Common myeloid progenitor, CD34-positive (primary cell): Measurements from ENCODE around the gene MTCH1.

Source experiments
- CTCF ChIA-PET: fragments of 350-600 bp; sonication (Branson Sonifier 250); formaldehyde crosslinking; loops from one replicate; lab custom pipeline; 2021; ENCODE audit warnings: antibody characterized with exemption; lab: Charles Lee
- POLR2A ChIA-PET: fragments of 350-600 bp; sonication (Branson Sonifier 250); formaldehyde crosslinking; loops from one replicate; lab custom pipeline; 2021; ENCODE audit warnings: antibody characterized with exemption; lab: Charles Lee
- DNase-seq, 3 donors: peaks; one replicate each; pipeline versions ENCODE4 v3.0.0 to v3.0.0-alpha.2; 2013
- H3K27ac ChIP-seq, 2 experiments: 1 replicate in 1 of 2; 2 replicates in 1 of 2; pipeline ENCODE4 v1.7.0; 2013; ENCODE audit warnings: inconsistent platforms in 2 of 2, low read length in 2 of 2, mild to moderate bottlenecking in 2 of 2, low read depth in 1 of 2, moderate library complexity in 1 of 2; ENCODE audit not compliant: severe bottlenecking in 2 of 2, insufficient read depth in 1 of 2, poor library complexity in 1 of 2
- H3K27me3 ChIP-seq, 5 experiments: replicated peaks in 2 of 5; 1 replicate in 3 of 5; 2 replicates in 2 of 5; pipeline versions ENCODE4 v1.6.1 to v1.7.0; 2013; ENCODE audit warnings: low read length in 4 of 5, mild to moderate bottlenecking in 2 of 5, moderate library complexity in 2 of 5, inconsistent platforms in 1 of 5; ENCODE audit not compliant: insufficient read depth in 5 of 5, control insufficient read depth in 4 of 5
- H3K36me3 ChIP-seq, 4 experiments: 1 replicate in 2 of 4; 2 replicates in 2 of 4; pipeline versions ENCODE4 v1.6.1 to v1.7.0; 2013; ENCODE audit warnings: low read length in 3 of 4, control low read depth in 1 of 4, mild to moderate bottlenecking in 1 of 4; ENCODE audit not compliant: control insufficient read depth in 4 of 4, insufficient read depth in 4 of 4
- H3K4me1 ChIP-seq, 4 experiments: 1 replicate in 3 of 4; 2 replicates in 1 of 4; pipeline versions ENCODE4 v1.6.1 to v1.7.1; 2013; ENCODE audit warnings: low read length in 3 of 4, mild to moderate bottlenecking in 3 of 4, control low read depth in 1 of 4, inconsistent platforms in 1 of 4, moderate library complexity in 1 of 4; ENCODE audit not compliant: control insufficient read depth in 4 of 4, insufficient read depth in 4 of 4; ENCODE audit errors: control extremely low read depth in 1 of 4
- H3K4me3 ChIP-seq, 7 experiments: 1 replicate in 4 of 7; 2 replicates in 3 of 7; pipeline versions ENCODE4 v1.5.1 to v1.7.0; 2013; ENCODE audit warnings: mild to moderate bottlenecking in 7 of 7, low read length in 6 of 7, moderate library complexity in 6 of 7, inconsistent platforms in 2 of 7, low read depth in 2 of 7, control low read depth in 1 of 7; ENCODE audit not compliant: insufficient read depth in 4 of 7, control insufficient read depth in 1 of 7; ENCODE audit errors: extremely low read depth in 1 of 7
- H3K9me3 ChIP-seq, 5 experiments: 1 replicate in 4 of 5; 2 replicates in 1 of 5; pipeline versions ENCODE4 v1.6.1 to v1.7.1; 2013; ENCODE audit warnings: low read length in 4 of 5, mild to moderate bottlenecking in 2 of 5, inconsistent platforms in 1 of 5, low read depth in 1 of 5, moderate library complexity in 1 of 5; ENCODE audit not compliant: control insufficient read depth in 4 of 5, insufficient read depth in 2 of 5; ENCODE audit errors: control extremely low read depth in 1 of 5
- WGBS: methylation state at CpG from one replicate; pipeline ENCODE4 v1.1.5; 2013; ENCODE audit not compliant: insufficient coverage; 5-methylcytosine and 5-hydroxymethylcytosine counted together

The MTCH1 gene

GRCh38 chr6:37022135-37022863, 36.3 kb upstream of the MTCH1 start:
- CTCF ChIA-PET, result interaction anchor here (0.6 to 22.2 kb wide), 15 partner anchors 8 to 282 kb away, joined by 3 to 618 read pairs (median 3); partner anchors contain the start of genes C6orf89 and PIM1
- POLR2A ChIA-PET, result interaction anchor here (0.6 to 1.1 kb wide), 2 partner anchors 12 to 25 kb away, joined by 3 read pairs; no protein-coding TSS in a partner anchor
- H3K9me3 ChIP-seq, result no peaks in the 10 kb centered on the region

GRCh38 chr6:37021356-37022129, 35.5 kb upstream of the MTCH1 start:
- 77% methylated on average over 7 of the region's 14 CpGs for WGBS
- no peaks in the 10 kb centered on the region for H3K9me3 ChIP-seq
- no peak overlapping the region for H3K27ac ChIP-seq
- no peak overlapping the region for H3K4me3 ChIP-seq
- no peaks in the 10 kb centered on the region for H3K36me3 ChIP-seq
- no peaks in the 10 kb centered on the region for H3K27me3 ChIP-seq
- CTCF ChIA-PET, result interaction anchor here (0.6 to 22.2 kb wide), 19 partner anchors 8 to 232 kb away, joined by 3 to 618 read pairs (median 3); partner anchors contain the start of genes C6orf89 and PIM1
- POLR2A ChIA-PET, result interaction anchor here (1.1 to 1.5 kb wide), 2 partner anchors 13 to 150 kb away, joined by 3 to 6 read pairs; no protein-coding TSS in a partner anchor
- H3K4me1 ChIP-seq, result peaks cover 3 to 61% (median 11%) of the 10 kb centered on the region in 4 experiments
- DNase-seq, result peak; percentile 66 to 80 (median 74)

More at GRCh38 chr6:37022135-37022863, 36.3 kb upstream of the MTCH1 start:
- DNase-seq, result no peak
- H3K4me3 ChIP-seq, result no peak overlapping the region
- WGBS, result 100% methylated on average over 15 of the region's 17 CpGs
- no peaks in the 10 kb centered on the region for H3K27me3 ChIP-seq
- no peaks in the 10 kb centered on the region for H3K36me3 ChIP-seq
- H3K4me1 ChIP-seq, result peaks cover 3 to 64% (median 11%) of the 10 kb centered on the region in 4 experiments
- H3K27ac ChIP-seq, result no peak overlapping the region

- WGBS, result no CpG with 5 or more reads among the region's 5 CpGs
- no peak for DNase-seq
- Histone ChIP-seq H3K36me3 (no peaks in the 10 kb centered on the region), H3K4me3 (no peak overlapping the region), H3K27me3 (no peaks in the 10 kb centered on the region), H3K4me1 (peaks cover 3 to 54% (median 10%) of the 10 kb centered on the region in 4 experiments), H3K9me3 (no peaks in the 10 kb centered on the region), H3K27ac (no peak overlapping the region)
- ChIA-PET POLR2A (interaction anchor here (1.5 kb wide), 1 partner anchor 151 kb away, joined by 6 read pairs; no protein-coding TSS in a partner anchor), CTCF (interaction anchor here (0.9 to 22.2 kb wide), 19 partner anchors 8 to 294 kb away, joined by 3 to 618 read pairs (median 4); partner anchors contain the start of genes FGD2, MTCH1 and PIM1)
Measured at GRCh38 chr6:37020812-37021211, 34.8 kb upstream of the MTCH1 start.

- Histone ChIP-seq H3K9me3 (no peaks in the 10 kb centered on the region), H3K4me3 (no peak overlapping the region), H3K4me1 (peaks cover 3 to 49% (median 10%) of the 10 kb centered on the region in 4 experiments), H3K27ac (no peak overlapping the region), H3K27me3 (no peaks in the 10 kb centered on the region), H3K36me3 (no peaks in the 10 kb centered on the region)
- no peak for DNase-seq
- POLR2A ChIA-PET, result interaction anchor here (1.5 kb wide), 1 partner anchor 152 kb away, joined by 6 read pairs; no protein-coding TSS in a partner anchor
- 96% methylated on average over 11 of the region's 12 CpGs for WGBS
- CTCF ChIA-PET, result interaction anchor here (0.7 to 22.2 kb wide), 17 partner anchors 8 to 300 kb away, joined by 3 to 618 read pairs (median 4); partner anchors contain the start of genes FGD2, MTCH1 and PIM1
Measured at GRCh38 chr6:37020381-37020780, 34.4 kb upstream of the MTCH1 start.

GRCh38 chr6:37019065-37019450, 33.1 kb upstream of the MTCH1 start:
- H3K36me3 ChIP-seq, result no peaks in the 10 kb centered on the region
- no peak overlapping the region for H3K4me3 ChIP-seq
- no peaks in the 10 kb centered on the region for H3K9me3 ChIP-seq
- H3K4me1 ChIP-seq, result peaks cover 3 to 40% (median 10%) of the 10 kb centered on the region in 4 experiments
- CTCF ChIA-PET, result interaction anchor here (1.2 to 22.2 kb wide), 28 partner anchors 10 to 295 kb away, joined by 3 to 618 read pairs (median 7); partner anchors contain the start of genes C6orf89, FGD2, PI16 and PIM1
- WGBS, result no CpG with 5 or more reads among the region's 2 CpGs
- no peak for DNase-seq
- POLR2A ChIA-PET, result interaction anchor here (1.2 kb wide), 1 partner anchor 153 kb away, joined by 3 read pairs; no protein-coding TSS in a partner anchor
- H3K27ac ChIP-seq, result no peak overlapping the region
- no peaks in the 10 kb centered on the region for H3K27me3 ChIP-seq

GRCh38 chr6:37018198-37019064, 32.4 kb upstream of the MTCH1 start:
- H3K36me3 ChIP-seq, result no peaks in the 10 kb centered on the region
- H3K27me3 ChIP-seq, result no peaks in the 10 kb centered on the region
- WGBS, result 8% methylated on average over 6 of the region's 8 CpGs
- H3K27ac ChIP-seq, result no peak overlapping the region
- POLR2A ChIA-PET, result interaction anchor here (1.2 kb wide), 1 partner anchor 153 kb away, joined by 3 read pairs; no protein-coding TSS in a partner anchor
- CTCF ChIA-PET, result interaction anchor here (0.6 to 22.2 kb wide), 56 partner anchors 10 to 296 kb away, joined by 3 to 618 read pairs (median 6); partner anchors contain the start of genes C6orf89, FGD2, MTCH1 and PI16
- DNase-seq, result peak; percentile 86 to 95 (median 92)
- H3K9me3 ChIP-seq, result no peaks in the 10 kb centered on the region
- H3K4me1 ChIP-seq, result peaks cover 3 to 40% (median 10%) of the 10 kb centered on the region in 4 experiments
- no peak overlapping the region for H3K4me3 ChIP-seq
